Stimulated activated naive CD8-positive, alpha-beta T cell treated with anti-CD3 and anti-CD28 coated beads, Interleukin-15, amount 100 ng/mL, for 72 hours (primary cell): Measurements from ENCODE around the gene FCRL6.

Experiments
- ATAC-seq: fragments of 150-1000 bp; cut with Tn5 transposase; 2 replicates; pipeline ENCODE4 v1.10.0; 2021; ENCODE audit warnings: mild to moderate bottlenecking, moderate library complexity
- DNase-seq, 2 donors: peaks; one replicate each; pipeline ENCODE4 v3.0.0; 2021 to 2022
- H3K27ac Mint-ChIP-seq, 2 donors: one replicate each; pipeline ENCODE4 v1.8.0; 2022; ENCODE audit warnings: mild to moderate bottlenecking in 2 of 2, mixed read lengths in 2 of 2, moderate library complexity in 2 of 2
- H3K27me3 Mint-ChIP-seq: one replicate; pipeline ENCODE4 v1.8.0; 2022; ENCODE audit warnings: mixed read lengths
- H3K4me1 Mint-ChIP-seq: one replicate; pipeline ENCODE4 v1.8.0; 2022; ENCODE audit warnings: mild to moderate bottlenecking, mixed read lengths
- H3K4me3 Mint-ChIP-seq, 2 donors: one replicate each; pipeline ENCODE4 v1.8.0; 2022; ENCODE audit warnings: mild to moderate bottlenecking in 2 of 2, mixed read lengths in 2 of 2, moderate library complexity in 1 of 2
- H3K9me3 Mint-ChIP-seq, 2 donors: one replicate each; pipeline ENCODE4 v1.8.0; 2022; ENCODE audit warnings: mixed read lengths in 2 of 2

FCRL6 gene

GRCh38 chr1:159839116-159839849, 37.1 kb downstream of the FCRL6 start:
- H3K9me3 Mint-ChIP-seq = no peaks in the 10 kb centered on the region
- no peak for DNase-seq
- no peak overlapping the region for H3K27ac Mint-ChIP-seq
- peaks cover 30% of the 10 kb centered on the region for H3K4me1 Mint-ChIP-seq
- no peak overlapping the region for H3K4me3 Mint-ChIP-seq
- no peak for ATAC-seq
- H3K27me3 Mint-ChIP-seq = no peaks in the 10 kb centered on the region

DNA sequence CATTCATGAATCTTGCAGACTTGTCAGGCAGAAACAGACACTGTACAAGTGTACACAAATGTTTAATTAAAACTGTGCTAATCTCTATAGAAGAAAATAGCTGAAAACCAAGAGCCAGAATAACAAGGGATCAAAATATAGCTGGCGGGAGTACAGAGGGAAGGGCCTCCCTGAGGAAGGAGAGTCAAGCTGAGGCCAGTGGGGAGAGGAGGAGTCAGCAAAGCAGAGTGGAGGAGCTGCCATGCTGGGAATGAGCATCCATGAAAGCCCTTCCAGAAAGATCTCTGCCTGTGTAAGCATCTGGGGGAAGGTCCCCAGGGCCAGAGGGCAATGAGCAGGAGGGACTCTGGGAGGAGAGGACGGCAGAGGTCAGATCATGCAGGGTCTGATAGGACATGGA, 39.6 kb downstream of the FCRL6 start:
- no peak overlapping the region for H3K4me3 Mint-ChIP-seq
- H3K9me3 Mint-ChIP-seq = no peaks in the 10 kb centered on the region
- H3K27me3 Mint-ChIP-seq = no peaks in the 10 kb centered on the region
- H3K4me1 Mint-ChIP-seq = peaks cover 30% of the 10 kb centered on the region
- DNase-seq = no peak
- peak overlapping the region in 1 of 2 donors; percentile 7 for H3K27ac Mint-ChIP-seq
- ATAC-seq = no peak

- Mint-ChIP-seq H3K27ac (no peak overlapping the region), H3K9me3 (no peaks in the 10 kb centered on the region), H3K4me3 (no peak overlapping the region), H3K27me3 (no peaks in the 10 kb centered on the region), H3K4me1 (peaks cover 33% of the 10 kb centered on the region)
- DNase-seq = no peak
- ATAC-seq = no peak
Measured at GRCh38 chr1:159843459-159843858, 41.3 kb downstream of the FCRL6 start.

GRCh38 chr1:159845751-159846629, 43.8 kb downstream of the FCRL6 start:
- Mint-ChIP-seq H3K4me3 (no peak overlapping the region), H3K9me3 (no peaks in the 10 kb centered on the region), H3K27ac (no peak overlapping the region), H3K27me3 (no peaks in the 10 kb centered on the region), H3K4me1 (peaks cover 19% of the 10 kb centered on the region)
- DNase-seq = no peak
- ATAC-seq = no peak

- Mint-ChIP-seq H3K9me3 (no peaks in the 10 kb centered on the region), H3K4me1 (peaks cover 12% of the 10 kb centered on the region), H3K27me3 (no peaks in the 10 kb centered on the region), H3K4me3 (no peak overlapping the region), H3K27ac (peak overlapping the region in 1 of 2 donors; percentile 69)
- no peak for DNase-seq
- no peak for ATAC-seq
Measured at GRCh38 chr1:159847231-159847630, 45.1 kb downstream of the FCRL6 start.

GRCh38 chr1:159848326-159848725, 46.2 kb downstream of the FCRL6 start:
- Mint-ChIP-seq H3K9me3 (no peaks in the 10 kb centered on the region), H3K27me3 (no peaks in the 10 kb centered on the region), H3K4me1 (peaks cover 17% of the 10 kb centered on the region), H3K4me3 (no peak overlapping the region), H3K27ac (peak overlapping the region in 1 of 2 donors; percentile 40)
- no peak for DNase-seq
- no peak for ATAC-seq

DNA sequence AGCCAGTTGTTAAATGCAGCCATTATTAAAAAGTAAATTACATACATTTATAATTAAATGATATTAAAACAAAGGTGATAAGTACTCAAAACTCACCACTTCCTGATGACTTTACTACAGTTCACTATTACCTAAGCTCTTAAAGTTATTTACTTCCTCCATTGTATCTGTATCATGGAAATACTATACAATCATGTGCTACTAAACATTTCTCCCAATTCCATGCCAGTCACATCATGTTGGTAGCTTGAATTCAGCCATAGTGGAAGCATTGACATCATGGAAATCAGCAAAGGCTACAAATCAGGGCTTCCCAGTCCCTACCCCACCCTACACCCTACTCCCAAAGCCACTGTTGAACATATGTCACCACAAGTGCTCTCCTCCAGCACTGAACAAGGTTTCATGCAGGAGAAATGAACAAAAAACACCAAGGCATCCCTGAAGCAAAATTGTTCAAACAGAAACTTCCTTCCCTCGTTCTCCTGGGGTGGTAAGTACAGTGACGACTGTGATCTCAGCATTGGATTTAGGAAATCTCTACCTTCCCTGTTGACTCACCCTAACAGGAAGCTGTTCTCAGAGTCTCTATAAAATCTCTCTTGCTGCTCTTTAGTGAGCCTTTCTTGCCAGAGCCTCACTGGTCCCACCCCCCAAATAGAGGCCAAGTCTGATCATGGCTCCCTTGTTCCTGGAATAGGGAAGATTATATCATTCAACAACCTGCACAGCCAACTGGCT, 47.6 kb downstream of the FCRL6 start:
- Mint-ChIP-seq H3K27me3 (no peaks in the 10 kb centered on the region), H3K9me3 (no peaks in the 10 kb centered on the region), H3K27ac (no peak overlapping the region), H3K4me3 (no peak overlapping the region), H3K4me1 (peaks cover 27% of the 10 kb centered on the region)
- DNase-seq (no peak), ATAC-seq (no peak)

GRCh38 chr1:159851407-159851806, 49.2 kb downstream of the FCRL6 start:
- ATAC-seq (no peak), DNase-seq (no peak)
- no peaks in the 10 kb centered on the region for H3K27me3 Mint-ChIP-seq
- H3K4me1 Mint-ChIP-seq = peaks cover 35% of the 10 kb centered on the region
- H3K4me3 Mint-ChIP-seq = no peak overlapping the region
- H3K9me3 Mint-ChIP-seq = no peaks in the 10 kb centered on the region
- H3K27ac Mint-ChIP-seq = no peak overlapping the region

- ATAC-seq (no peak), DNase-seq (no peak)
- Mint-ChIP-seq H3K4me3 (peak overlapping the region; percentile 90 to 95), H3K27me3 (no peaks in the 10 kb centered on the region), H3K4me1 (peaks cover 34% of the 10 kb centered on the region), H3K9me3 (no peaks in the 10 kb centered on the region), H3K27ac (peak overlapping the region in 1 of 2 donors; percentile 38)
Measured at GRCh38 chr1:159853417-159854115, 51.4 kb downstream of the FCRL6 start.

GRCh38 chr1:159854116-159854692, 52.0 kb downstream of the FCRL6 start:
- H3K4me1 Mint-ChIP-seq = peaks cover 34% of the 10 kb centered on the region
- H3K27ac Mint-ChIP-seq = no peak overlapping the region

DNA sequence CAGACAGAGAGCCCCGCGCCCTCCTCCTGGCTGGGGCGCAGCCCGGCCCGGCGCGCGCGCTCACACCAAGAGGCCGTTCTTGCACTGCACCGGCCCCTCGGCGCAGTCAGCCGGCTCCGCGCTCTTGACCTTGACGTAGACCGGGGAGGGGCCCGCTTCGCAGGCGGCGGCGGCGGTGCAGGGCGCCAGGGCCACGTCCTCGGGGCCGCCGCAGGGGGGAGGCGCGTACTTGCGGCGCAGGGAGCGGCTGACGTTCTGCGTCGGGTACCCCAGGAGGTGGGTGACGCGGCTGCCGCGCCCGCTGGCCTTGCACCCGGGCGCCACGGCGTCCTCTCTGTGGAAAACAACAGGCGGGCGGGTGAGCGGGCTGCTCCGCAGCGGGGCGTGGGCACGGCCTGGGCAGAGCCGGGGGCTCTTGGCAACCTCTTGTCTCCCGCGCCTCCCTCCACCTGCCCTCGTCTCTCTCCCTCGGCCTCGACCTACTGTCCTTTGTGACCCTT, 52.6 kb downstream of the FCRL6 start:
- ATAC-seq = peak; percentile 91
- H3K9me3 Mint-ChIP-seq = no peaks in the 10 kb centered on the region
- H3K4me3 Mint-ChIP-seq = peak overlapping the region; percentile 90 to 95
- no peaks in the 10 kb centered on the region for H3K27me3 Mint-ChIP-seq
- DNase-seq = peak; percentile 83 to 85
- H3K27ac Mint-ChIP-seq = peak overlapping the region; percentile 96
- H3K4me1 Mint-ChIP-seq = peaks cover 34% of the 10 kb centered on the region

More at GRCh38 chr1:159854116-159854692, 52.0 kb downstream of the FCRL6 start:
- H3K9me3 Mint-ChIP-seq = no peaks in the 10 kb centered on the region
- ATAC-seq (peak; percentile 50), DNase-seq (peak; percentile 18 to 21)
- peak overlapping the region; percentile 90 to 95 for H3K4me3 Mint-ChIP-seq
- H3K27me3 Mint-ChIP-seq = no peaks in the 10 kb centered on the region

- no peaks in the 10 kb centered on the region for H3K9me3 Mint-ChIP-seq
- no peak for DNase-seq
- no peak overlapping the region for H3K27ac Mint-ChIP-seq
- no peak for ATAC-seq
- no peaks in the 10 kb centered on the region for H3K27me3 Mint-ChIP-seq
- peak overlapping the region in 1 of 2 donors; percentile 8 for H3K4me3 Mint-ChIP-seq
- peaks cover 27% of the 10 kb centered on the region for H3K4me1 Mint-ChIP-seq
Measured at GRCh38 chr1:159855709-159856108, 53.5 kb downstream of the FCRL6 start.

GRCh38 chr1:159856576-159856975, 54.4 kb downstream of the FCRL6 start:
- no peaks in the 10 kb centered on the region for H3K9me3 Mint-ChIP-seq
- H3K27ac Mint-ChIP-seq = no peak overlapping the region
- H3K4me1 Mint-ChIP-seq = peaks cover 27% of the 10 kb centered on the region
- no peak for ATAC-seq
- H3K27me3 Mint-ChIP-seq = peaks cover 1% of the 10 kb centered on the region
- no peak overlapping the region for H3K4me3 Mint-ChIP-seq
- DNase-seq = no peak

DNA sequence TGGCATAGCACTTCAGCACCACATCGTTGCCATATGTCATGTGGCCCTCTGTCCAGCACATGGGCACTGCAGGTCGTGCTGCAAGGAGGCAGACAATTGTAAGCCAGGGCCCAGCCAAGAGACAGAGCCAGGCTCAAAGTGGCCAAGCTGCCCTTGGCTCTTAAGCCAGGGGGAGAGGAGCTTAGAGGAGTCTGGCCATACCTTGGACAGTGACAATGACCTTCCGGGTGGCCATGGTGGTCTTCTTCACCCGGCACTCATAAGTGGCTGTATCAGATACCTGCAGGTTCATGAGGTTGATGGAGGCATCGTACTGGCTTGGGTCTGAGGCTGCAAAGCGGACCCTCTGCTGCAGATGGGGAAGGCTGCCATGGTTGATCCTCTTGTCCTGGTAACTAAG, 55.7 kb downstream of the FCRL6 start:
- no peak for DNase-seq
- peaks cover 10% of the 10 kb centered on the region for H3K27me3 Mint-ChIP-seq
- no peak overlapping the region for H3K27ac Mint-ChIP-seq
- H3K4me1 Mint-ChIP-seq = peaks cover 27% of the 10 kb centered on the region
- no peak overlapping the region for H3K4me3 Mint-ChIP-seq
- no peaks in the 10 kb centered on the region for H3K9me3 Mint-ChIP-seq
- ATAC-seq = no peak
